Right forelimb (tissue), 1 donor: ENCODE measurements around the gene IARS1.

ENCODE experiments used
- DNase-seq: peaks from one replicate; pipeline ENCODE4 v3.0.0-alpha.2; 2018

The IARS1 gene

GRCh38 chr9:92295240-92295790, 1.8 kb upstream of the IARS1 start:
- no peak for DNase-seq

GRCh38 chr9:92294297-92294676, 790 bp upstream of the IARS1 start:
- peak; percentile 47 for DNase-seq

GRCh38 chr9:92293075-92293354, 482 bp downstream of the IARS1 start:
- DNase-seq: no peak

- no peak for DNase-seq
Measured at GRCh38 chr9:92292338-92293074, 991 bp downstream of the IARS1 start.

- DNase-seq: no peak
Measured at GRCh38 chr9:92291577-92291976, 1.9 kb downstream of the IARS1 start.

- DNase-seq: no peak
Measured at GRCh38 chr9:92290785-92291429, 2.6 kb downstream of the IARS1 start.

GRCh38 chr9:92289708-92290390, 3.6 kb downstream of the IARS1 start:
- no peak for DNase-seq

- no peak for DNase-seq
Measured at GRCh38 chr9:92279302-92279701, 14.2 kb downstream of the IARS1 start.

GRCh38 chr9:92278110-92278509, 15.4 kb downstream of the IARS1 start:
- no peak for DNase-seq

GRCh38 chr9:92276331-92277032, 17.0 kb downstream of the IARS1 start:
- DNase-seq: no peak

GRCh38 chr9:92275541-92275940, 18.0 kb downstream of the IARS1 start:
- DNase-seq: no peak

- DNase-seq: no peak
Measured at GRCh38 chr9:92270511-92270910, 23.0 kb downstream of the IARS1 start.

GRCh38 chr9:92266486-92266885, 27.0 kb downstream of the IARS1 start:
- no peak for DNase-seq

- no peak for DNase-seq
Measured at GRCh38 chr9:92265154-92265553, 28.3 kb downstream of the IARS1 start.

GRCh38 chr9:92263131-92263530, 30.4 kb downstream of the IARS1 start:
- DNase-seq: no peak

- DNase-seq: no peak
Measured at GRCh38 chr9:92257327-92257726, 36.2 kb downstream of the IARS1 start.

- no peak for DNase-seq
Measured at GRCh38 chr9:92254381-92255337, 38.8 kb downstream of the IARS1 start.

- DNase-seq: no peak
Measured at GRCh38 chr9:92253656-92254055, 39.8 kb downstream of the IARS1 start.

GRCh38 chr9:92247981-92248380, 45.5 kb downstream of the IARS1 start:
- no peak for DNase-seq

- DNase-seq: no peak
Measured at GRCh38 chr9:92247296-92247695, 46.2 kb downstream of the IARS1 start.

- no peak for DNase-seq
Measured at GRCh38 chr9:92245005-92245797, 48.3 kb downstream of the IARS1 start.
